HG03159 (cell line): ENCODE data around the gene RPL29.

Experiments used
- ATAC-seq: cut with Tn5 transposase; IDR thresholded peaks from one replicate; pipeline ENCODE4 v1.9.1; 2021; ENCODE audit warnings: mild to moderate bottlenecking, moderate library complexity; ENCODE audit not compliant: unreplicated experiment

The RPL29 gene

GRCh38 chr3:52026041-52026440 lies 30.3 kb upstream of the RPL29 start:
- ATAC-seq: no peak

- ATAC-seq: no peak
Observed at GRCh38 chr3:52025453-52025852, 29.8 kb upstream of the RPL29 start.

GRCh38 chr3:52024765-52025452 lies 29.2 kb upstream of the RPL29 start:
- no peak for ATAC-seq

DNA sequence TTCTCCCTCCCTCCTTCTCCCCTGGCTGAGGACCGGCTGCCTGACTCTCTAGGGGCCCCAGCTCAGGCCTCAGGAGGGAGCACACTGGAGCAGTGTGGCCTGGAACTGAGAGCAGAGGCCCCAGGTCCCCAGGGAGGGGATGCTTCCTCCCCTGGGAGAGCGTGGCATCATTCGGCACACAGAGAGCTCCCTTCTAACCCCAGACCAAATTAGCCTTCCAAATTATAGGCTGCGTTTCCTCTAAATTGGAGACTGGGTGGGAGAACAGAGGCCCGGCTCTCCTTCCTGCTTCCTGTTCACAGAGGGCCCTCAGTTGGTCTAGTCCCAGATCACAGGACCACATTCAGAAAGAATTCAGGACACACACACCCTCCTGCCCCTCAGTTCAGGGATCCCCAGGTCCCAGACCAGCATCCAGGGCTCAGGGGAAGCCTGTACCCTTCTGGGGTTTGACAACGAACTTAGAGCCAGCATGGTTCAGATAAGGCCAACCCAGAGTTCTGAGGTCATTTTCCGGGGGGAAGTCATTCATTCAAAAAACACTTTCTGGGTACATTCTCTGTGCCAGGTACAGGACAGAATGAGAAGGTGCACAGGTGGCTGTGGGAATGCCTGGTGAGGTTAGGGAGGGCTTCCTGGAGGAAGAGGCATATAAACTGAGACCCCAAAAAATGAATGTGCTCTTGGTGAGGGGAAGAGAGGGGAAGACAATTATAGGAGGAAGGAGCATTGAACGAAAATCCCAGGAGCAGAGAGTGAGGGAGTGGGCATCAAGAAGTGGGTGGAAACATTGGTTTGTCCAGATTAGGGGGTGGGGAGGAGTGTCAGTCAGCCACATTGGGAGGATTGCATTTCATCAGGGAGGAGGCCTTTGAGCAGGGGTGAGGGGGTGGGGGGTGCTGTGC lies 28.4 kb upstream of the RPL29 start:
- no peak for ATAC-seq

GRCh38 chr3:52023101-52023770 lies 27.5 kb upstream of the RPL29 start:
- ATAC-seq: no peak

DNA sequence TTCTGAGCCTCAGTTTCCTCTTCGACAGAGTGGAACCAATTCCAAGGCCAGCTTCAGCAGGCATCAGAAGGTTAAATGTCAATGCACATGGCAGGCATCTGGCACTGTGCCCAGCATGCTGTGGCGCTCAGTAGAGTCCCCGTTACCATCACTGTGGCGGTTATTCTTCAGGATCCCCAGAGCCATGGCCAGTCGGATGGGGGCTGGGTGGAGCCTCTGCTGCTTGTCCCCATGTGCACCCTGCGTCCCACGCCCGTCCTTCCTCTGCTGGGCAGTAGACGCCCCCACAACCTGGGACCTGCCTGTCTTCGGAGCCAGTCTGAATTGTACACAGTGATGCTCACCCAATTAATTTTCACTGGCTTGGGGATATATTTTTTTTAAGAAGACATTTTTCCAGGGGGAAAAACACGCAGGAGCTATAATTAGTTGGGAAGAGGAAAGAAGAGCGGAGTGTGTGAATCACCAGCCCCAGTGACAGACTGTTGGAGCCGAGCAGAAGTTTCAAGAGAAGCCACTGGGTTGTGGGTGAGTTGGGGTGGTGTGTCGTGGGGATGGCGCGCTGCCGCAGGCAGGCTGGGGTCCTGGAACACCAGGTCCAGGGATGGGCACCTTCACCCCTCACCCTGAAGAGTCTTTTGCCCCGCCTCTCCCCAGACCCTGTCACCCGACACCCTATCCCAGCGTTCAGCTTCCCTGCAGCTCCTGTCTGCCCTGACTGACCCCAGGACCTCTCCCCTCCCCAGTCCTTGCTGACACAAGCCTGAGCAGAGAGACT lies 26.8 kb upstream of the RPL29 start:
- ATAC-seq: no peak

DNA sequence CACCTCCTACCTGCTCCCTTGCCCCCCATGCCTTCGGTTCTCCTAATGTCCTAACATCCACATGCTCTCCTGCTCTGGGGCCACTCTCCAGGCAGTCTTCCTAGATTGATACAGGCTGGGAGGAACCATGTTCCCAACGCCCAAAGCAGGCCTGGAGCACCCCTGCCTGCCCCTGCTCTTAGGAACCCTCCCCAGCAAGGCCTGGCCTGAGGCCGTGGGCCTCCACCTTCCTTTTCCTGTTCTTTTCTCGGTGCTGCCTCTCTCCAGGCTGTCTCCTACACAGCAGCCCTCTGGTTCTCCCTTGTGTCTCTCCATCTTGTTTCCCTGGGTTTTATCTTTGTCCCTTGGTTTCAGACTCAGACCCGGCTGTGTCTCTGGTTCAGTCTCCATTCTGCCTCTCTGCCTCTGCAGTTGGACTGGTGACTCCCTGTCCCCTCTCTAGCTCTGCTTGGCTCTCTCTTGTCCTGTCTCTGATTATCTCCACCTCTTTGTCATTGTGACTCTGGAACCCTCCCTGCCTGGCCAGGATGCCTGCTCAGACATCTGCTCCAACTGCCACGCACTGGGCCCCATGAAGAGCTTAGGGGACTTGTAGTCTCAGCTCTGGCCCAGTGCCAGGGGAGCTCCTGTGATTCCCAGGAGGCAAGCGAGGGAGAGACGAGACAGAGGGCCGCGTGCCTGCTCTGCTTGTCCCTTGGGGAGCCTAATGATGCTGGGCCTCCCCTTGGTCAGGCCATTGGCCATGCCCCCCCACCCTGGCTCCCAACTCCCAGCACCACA lies 26.0 kb upstream of the RPL29 start:
- ATAC-seq: no peak

DNA sequence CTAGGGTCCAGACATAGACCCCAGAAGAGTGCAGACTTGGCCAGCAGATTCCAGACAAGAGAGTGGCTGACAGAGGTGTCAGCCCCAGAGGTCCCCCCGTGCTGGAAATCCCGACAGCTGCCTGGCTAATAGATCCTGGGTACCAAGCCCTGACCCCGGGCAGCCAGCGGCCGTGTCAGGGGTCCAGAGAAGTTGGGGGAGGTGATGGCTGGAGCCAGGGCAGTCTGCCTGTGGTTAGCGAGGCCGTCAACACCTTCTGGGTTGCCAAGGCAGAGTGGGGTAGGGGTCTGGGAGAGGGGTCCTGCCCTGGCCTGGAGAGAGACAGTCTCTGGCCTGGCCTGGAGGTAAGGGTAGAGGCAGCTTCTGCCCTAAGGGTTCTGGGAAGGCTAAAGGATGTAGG lies 25.1 kb upstream of the RPL29 start:
- no peak for ATAC-seq

DNA sequence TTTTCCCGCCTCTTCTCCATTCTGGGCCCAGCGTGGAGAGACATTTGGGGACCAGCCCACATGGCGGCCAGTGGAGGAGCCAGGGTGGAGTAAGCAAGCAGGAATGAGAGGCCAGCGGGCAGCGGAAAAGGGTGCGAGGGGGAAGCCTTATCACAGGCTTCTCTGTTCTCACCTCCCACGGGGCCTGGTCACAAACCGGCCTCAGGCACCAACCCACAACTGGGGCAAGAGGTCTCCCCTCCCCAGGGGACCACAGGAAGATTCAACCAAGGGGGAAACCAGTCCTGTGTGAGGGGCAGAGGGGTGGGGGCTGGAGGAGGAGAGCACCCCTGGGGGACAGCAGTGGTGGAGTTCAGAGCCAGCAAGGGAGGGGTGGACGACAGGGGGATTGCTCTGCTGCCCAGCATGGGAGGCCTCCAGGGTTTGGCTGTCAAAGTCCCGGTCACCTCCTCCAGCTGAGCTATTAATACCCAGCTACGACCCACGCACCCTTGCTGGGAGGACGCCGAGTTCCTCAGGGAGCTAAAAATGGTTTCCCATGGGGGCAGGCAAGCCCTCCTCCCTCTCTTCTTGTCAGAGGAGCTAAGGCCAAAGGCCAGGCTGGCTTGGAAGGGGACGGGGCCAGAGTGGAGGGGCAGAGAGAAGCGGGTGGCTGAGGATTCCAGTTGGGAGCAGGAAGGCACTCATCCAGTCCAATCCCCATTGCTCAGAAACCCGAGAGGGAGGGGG lies 23.8 kb upstream of the RPL29 start:
- no peak for ATAC-seq

- no peak for ATAC-seq
Observed at GRCh38 chr3:52018319-52019000, 22.8 kb upstream of the RPL29 start.

DNA sequence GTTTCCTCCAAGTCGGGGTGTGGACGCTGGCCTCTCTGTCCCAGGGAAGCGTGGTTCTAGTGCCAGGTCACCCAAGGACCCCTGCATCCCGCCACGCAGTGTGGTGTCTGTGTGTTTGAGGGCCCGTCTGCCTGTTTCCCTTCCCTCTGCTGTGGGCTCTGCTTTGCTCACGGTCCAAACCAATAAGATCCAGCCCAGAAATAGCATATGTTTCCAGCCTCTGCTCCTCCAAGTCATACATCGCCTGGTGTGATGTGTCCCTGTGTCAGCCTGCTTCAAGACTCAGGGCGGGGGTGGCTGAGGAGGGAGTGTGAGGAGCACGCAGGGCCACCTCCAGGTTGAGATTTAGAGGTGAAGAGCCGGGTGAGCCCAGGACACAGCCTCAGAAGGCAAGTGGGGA lies 21.9 kb upstream of the RPL29 start:
- no peak for ATAC-seq

DNA sequence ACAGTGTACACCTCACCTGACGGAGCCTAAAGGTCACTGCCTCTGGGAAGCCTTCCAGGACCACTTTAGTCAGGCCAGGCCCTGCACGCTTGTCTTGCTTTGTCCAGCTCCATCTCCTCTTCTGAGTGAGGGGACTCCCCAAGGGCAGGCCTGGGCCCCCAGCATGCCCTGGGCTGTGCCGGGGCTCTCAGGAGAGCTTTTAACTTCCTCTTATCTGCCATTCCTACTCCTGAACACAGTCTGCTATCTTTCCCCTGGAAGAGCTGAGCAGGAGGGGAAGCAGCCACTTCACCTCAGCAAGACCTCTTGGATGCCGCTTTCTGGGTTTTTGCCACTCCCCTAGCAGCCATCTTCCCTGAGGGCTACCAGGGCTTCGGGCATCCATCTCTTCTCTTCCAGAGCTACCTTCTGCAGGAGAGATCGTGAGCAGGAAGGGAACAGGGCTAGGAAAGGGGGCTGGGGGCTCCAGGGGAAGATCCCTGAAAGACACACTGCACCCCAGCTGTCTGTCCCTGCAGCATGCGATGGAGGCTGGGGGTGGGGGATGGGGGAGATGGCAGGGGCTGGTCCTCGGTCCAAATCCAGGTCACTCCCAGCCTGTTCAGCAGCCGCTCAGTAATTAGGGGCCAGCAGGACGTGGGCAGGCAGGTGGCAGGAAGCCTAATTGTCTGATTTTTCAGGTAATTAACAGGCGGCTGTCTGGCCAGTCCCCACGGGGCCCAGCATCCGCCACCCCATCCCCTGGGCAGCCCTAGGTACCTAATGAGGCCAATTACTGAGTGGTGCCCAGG lies 19.9 kb upstream of the RPL29 start:
- no peak for ATAC-seq

DNA sequence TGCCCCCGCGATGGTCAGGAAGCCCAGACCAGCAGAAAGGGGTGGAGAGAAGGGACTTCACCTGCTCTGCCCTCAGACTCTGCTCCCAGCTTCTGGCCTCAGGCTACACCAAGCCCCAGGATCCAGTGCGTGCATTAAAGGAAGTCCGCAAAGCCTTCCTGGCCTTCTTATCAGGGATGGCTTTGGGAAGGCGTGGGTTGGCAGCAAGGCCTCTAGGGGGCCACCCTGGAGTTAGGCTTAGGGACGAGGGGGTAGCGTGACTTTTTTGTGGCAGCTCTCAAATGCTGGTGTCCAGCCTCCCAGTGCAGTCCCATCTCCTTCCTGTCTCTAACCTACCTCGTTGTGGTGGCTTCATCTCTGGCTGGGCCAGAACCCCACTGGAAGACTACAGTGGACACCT lies 18.9 kb upstream of the RPL29 start:
- no peak for ATAC-seq

- ATAC-seq: no peak
Observed at GRCh38 chr3:52013802-52014598, 18.3 kb upstream of the RPL29 start.

DNA sequence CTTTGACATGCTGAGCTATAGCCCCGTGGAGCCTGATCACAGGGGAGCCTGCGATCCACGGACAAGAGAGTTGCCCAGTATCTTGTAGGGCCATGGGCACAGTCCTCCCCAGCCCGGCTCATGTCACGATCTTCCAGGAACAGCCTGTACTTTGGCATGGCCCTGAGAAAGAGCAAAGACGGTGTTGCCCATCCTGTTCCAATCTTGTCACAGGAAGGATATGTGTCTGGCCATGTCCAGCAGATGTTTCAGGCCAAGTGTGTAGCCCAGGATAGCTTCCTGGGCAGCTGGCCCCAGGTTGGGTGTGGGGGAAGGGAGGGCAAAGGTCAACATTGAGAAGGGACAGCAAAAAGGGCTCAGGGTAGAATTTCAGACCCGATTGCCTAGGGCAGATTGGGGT lies 17.0 kb upstream of the RPL29 start:
- no peak for ATAC-seq

- ATAC-seq: no peak
Observed at GRCh38 chr3:52010431-52010830, 14.7 kb upstream of the RPL29 start.

DNA sequence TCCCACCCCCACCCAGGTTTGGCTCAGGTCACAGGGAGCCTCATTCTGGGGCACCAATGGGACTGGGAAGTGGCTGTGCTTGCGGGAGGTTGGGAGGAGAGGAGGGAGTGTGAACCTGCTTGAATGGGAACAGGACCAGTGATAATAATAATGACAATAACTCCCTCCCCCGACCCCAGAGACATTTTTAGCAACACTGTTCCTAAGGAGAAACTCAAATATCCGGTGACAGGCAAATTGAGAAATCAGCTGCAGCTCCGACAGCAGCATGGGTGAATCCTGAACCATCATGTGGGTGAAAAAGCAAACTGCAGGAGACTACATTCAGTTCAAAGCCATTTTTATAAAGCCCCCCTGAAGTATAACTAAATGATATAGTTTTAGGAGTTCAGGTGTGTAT lies 11.6 kb upstream of the RPL29 start:
- no peak for ATAC-seq

- no peak for ATAC-seq
Observed at GRCh38 chr3:52006820-52007133, 11.1 kb upstream of the RPL29 start.
